HG02571 (cell line): ENCODE results near the gene TESK1.
"Not testable (repeated sequence)": the region's sequence is repeated elsewhere in the genome, so short reads cannot be mapped to it uniquely, and the experiment has no call there.

Source experiments
- ATAC-seq: cut with Tn5 transposase; IDR thresholded peaks from one replicate; pipeline ENCODE4 v1.9.1; 2021; ENCODE audit warnings: mild to moderate bottlenecking, moderate library complexity; ENCODE audit not compliant: unreplicated experiment

TESK1 gene

DNA sequence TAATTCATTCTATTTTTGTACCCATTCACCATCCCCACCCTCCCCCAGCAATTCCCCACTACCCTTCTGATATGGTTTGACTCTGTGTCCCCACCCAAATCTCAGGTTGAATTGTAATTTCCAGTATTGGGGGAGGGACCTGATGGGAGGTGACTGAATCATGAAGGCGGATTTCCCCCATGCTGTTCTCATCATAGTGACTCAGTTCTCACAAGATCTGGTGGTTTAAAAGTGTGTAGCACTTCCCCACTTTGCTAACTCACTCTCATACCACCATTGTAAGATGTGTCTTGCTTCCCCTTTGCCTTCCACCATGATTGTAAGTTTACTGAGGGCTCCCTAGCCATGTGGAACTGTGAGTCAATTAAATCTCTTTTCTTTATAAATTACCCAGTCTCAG lies 25.9 kb upstream of the TESK1 start:
- ATAC-seq = no peak

DNA sequence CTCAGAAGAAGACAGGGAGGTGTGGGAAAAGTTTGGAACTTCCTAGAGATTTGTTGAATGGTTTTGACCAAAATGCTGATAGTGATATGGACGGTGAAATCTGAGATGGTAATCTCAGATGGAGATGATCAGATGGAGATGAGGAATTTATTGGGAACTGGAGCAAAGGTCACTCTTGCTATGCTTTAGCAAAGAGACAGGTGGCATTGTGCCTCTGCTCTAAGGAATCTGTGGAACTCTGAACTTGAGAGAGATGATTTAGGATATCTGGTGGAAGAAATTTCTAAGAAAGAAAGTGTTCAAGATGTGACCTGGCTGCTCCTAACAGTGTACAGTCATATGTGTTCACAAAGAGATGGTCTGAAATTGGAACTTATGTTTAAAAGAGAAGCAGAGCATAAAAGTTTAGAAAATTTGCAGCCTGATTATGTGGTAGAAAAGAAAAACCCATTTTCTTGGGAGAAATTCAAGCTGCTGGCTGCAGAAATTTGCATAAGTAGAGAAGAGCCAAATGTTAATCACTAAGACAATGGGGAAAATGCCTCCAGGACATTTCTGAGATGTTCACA lies 25.3 kb upstream of the TESK1 start:
- not testable (repeated sequence) for ATAC-seq

DNA sequence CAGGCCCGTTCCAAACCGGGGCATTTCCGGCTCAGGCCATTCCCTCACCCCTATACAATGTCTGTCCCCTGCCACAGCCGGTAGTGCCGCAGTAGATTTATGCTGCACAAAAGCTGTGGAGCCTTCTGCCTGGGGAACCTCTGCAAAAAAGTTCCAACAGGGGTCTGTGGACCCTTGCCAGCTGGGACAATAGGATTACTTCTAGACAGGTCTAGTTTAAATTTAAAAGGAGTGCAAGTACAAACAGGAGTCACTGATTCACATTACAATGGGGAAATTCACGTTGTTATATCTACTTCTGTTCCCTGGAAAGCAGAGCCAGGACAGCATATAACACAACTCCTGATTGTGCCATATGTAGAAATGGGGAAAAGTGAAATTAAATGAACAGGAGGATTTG lies 21.5 kb upstream of the TESK1 start:
- ATAC-seq = not testable (repeated sequence)

DNA sequence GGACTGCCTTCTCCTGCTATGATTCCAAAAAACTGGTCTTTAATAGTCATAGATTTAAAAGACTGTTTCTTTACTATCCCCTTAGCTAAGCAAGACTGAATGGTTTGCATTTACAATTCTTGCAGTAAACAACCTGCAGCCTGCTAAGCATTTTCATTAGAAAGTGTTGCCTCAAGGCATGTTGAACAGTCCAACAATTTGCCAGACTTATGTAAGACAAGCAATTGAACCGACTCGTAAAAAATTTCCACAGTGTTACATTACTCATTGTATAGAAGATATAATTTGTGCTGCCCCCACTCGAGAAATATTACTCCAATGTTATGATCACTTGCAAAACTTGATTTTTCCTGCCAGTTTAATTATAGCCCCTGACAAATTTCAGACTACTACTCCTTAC lies 20.4 kb upstream of the TESK1 start:
- not testable (repeated sequence) for ATAC-seq

DNA sequence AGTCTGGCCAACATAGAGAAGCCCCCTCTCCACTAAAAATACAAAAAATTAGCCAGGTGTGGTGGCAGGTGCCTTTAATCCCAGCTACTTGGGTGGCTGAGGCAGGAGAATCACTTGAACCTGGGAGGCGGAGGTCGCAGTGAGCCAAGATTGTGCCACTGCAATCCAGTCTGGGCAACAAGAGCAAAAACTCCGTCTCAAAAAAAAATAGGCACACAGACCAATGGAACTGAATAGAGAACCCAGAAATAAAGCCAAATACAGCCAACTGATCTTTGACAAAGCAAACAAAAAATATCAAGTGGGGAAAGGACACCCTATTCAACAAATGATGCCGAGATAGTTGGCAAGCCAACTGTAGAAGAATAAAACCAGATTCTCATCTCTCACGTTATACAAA lies 16.6 kb upstream of the TESK1 start:
- not testable (repeated sequence) for ATAC-seq

DNA sequence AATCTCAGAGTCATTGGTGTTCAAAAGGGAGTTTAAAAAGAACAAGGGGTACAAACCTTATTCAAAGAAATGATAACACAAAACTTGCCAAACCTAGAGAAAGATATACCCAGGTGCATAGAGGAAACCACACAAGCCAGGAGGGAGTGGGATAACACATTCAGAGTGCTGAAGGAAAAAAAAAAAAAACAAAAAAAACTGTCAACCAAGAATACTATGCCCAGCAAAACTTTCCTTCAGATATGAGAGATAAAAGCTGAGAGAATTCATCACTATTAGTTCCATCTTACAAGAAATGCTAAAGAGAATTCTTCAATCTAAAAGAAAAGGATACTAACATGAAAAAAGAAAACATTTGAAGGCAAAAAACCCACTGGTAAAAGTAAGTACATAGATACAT lies 11.5 kb upstream of the TESK1 start:
- no peak for ATAC-seq

DNA sequence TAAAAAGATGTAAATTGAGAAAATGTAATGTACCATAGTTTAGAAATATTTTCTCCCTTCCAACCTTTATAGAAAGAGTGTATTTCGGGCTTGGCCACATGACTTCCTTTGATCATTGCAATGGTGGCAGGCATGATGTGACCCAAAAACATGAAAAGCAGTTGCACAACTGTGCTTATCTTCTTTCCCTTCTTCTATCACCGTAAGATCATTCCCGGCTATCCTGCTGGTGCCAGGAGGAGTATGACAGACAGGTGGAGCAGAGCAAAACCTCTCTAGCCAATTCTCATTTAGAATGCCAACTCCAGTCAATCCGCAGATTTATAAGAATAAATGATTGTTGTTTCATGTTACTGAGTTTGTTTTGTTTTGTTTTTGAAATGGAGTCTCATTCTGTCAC lies 10.6 kb upstream of the TESK1 start:
- ATAC-seq = no peak

DNA sequence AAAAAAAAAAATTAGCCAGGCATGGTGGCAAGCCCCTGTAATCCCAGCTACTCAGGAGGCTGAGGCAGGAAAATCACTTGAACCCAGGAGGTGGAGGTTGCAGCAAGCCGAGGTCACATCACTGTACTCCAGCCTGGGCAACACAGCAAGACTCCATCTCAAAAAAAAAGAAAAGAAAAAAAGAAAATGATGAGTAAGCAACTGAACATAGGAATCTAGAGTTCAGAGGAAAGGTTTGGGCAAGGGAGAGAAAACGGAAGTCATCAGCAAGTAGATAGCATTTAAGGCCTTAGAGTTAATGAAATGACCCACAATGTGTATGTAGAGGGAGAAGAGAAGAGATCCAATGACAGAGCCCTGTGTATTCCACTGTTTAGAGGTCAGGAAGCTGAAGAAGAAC lies 8.2 kb upstream of the TESK1 start:
- not testable (repeated sequence) for ATAC-seq

DNA sequence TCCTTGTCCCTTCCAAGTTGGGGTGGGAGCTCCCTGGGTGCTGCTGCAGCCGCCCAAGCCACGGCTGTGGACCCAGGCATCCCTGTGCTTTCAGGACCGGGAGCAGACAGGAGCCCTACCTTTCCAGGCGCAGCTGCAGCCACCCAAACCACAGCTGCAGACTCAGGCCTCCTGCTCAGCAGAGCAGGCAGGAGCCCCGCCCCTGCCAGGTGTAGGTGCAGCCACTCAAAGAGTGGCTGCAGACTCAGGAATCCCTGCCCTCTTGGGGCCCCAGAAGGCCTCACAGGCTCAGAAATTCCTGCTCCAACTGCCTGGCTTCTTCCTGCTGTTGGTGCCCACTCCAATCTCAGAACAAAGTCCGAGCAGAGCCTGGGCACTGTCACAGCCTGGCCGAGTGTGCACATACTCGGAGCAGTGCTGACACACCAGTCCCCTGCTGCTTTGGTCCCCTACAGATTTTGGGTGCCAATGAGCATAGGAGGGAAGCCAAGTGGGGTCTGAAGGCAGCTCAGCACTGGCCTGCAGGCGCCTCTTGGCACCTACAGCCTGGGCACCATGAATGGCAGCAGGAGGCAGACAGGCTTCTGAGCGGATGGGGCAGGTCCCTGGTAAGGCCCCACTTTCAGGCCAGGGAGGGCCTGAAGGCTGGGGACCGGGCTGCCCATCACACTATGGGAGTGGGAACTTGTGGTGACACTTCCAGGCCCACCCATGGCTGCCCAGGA lies 6.0 kb upstream of the TESK1 start:
- no peak for ATAC-seq

DNA sequence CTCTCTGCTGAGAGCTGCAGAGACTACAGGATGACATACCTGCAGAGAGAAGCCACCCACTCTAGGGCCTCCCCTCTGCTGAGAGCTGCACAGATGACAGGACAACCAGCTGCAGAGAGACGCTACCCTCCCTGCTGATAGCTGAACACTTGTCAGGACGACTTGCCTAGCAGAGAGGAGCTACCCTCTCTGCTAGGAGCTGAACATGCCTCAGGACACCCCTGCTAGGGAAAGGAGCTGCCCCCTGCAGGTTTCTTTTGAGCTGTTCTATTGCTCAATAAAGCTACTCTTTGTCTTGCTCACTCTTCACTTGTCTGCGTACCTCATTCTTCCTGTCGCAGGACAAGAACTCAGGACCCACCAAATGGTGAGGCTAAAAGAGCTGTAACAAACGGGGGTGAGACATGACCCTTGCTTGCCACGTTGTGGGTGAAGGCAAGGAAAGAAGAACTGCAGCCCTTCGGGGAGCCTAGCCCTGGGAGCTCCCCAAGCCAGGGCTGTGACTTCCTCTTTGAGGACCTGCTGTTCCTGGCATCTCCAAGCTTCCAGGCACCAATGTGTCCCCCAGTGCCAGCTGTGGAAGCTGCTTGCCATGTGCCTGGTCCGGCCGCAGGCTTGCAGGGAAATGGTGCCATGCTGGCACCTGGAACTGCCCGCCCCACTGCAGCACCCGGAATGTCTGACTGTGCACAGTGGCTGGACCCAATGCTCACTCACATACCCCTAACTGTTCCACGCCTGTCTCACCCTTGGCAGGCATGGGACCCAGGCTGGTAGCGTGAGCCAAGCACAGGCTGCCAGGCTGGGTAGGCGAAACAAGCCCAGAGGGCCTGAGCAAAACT lies 5.1 kb upstream of the TESK1 start:
- no peak for ATAC-seq

DNA sequence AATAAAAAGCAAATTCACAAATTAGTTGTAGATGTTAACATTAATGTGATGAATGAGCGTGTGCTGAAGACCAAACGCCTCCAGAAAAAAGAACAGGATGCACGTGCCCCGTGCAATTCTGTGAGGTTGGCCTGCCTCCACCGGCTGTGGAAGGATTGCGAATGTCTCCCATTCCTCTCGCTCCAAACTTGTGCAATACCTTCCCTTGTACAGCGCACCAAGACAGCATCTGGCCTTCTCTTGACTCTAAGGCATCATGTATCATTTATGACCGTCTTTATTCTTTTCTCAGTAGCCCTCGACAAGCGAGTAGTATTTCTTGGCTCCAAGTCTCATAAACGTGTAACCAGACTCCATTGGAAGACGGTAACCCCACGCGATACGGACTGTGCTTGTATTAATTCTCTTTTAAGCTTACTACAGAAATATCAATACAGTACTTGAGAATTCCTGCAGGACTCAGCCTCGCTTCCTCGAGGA lies 1.5 kb upstream of the TESK1 start:
- ATAC-seq = no peak

DNA sequence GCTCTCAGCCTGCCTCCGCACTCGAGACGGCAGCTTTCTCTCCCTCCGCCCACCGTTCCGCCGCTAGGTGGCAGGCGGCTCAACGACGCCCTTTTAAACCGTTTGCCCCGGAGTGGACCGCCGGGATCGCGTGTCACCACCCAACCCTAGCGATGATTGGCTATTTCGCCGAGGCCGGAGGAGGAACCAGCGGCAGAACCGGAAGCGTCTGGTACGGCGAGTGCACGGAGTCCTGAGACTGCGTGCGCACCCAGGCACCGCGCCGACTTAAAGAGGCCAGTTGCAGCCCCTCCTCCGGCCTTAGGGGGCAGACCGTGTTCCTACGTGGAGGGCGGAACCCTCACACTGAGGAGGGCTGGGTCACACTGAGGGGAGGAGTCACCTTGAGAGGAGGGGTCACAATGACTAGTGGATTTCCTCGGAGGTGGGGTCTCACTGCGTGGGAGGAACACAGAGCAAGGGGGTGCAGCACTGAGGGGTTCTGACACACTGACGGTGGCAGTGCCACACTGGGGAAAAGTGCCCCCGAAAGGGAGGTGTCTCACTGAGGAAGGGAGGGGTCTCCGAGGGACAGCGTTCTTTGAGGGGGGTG lies 980 bp upstream of the TESK1 start:
- ATAC-seq = peak; percentile 84

DNA sequence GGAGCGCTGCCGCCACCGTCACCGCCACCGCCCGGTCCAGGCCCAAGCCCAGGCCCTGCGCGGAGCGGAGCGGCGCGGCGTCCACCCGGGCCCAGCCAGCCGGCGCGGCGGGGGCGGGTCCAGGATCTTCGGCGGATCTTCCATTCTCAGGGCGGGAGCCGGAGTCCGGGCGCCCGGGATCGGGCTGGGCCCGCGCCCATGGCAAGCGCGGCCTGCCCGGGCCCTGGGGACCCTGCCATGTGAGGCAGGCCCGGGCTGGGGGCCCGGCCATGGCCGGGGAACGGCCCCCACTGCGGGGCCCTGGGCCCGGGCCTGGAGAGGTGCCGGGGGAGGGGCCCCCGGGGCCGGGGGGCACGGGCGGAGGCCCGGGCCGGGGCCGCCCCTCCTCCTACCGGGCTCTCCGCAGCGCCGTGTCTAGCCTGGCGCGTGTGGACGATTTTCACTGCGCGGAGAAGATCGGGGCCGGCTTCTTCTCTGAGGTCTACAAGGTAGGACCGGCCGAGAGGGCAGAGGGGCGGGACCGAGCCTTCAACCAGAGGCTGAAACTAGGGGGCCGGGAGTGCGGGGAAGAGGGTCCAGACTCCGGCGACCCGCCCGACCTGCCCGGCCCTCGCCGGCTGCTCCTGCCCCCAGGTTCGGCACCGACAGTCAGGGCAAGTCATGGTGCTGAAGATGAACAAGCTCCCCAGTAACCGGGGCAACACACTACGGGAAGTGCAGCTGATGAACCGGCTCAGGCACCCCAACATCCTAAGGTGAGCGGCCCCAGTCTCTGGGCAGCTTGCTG lies 482 bp downstream of the TESK1 start:
- peak; percentile 3 for ATAC-seq

DNA sequence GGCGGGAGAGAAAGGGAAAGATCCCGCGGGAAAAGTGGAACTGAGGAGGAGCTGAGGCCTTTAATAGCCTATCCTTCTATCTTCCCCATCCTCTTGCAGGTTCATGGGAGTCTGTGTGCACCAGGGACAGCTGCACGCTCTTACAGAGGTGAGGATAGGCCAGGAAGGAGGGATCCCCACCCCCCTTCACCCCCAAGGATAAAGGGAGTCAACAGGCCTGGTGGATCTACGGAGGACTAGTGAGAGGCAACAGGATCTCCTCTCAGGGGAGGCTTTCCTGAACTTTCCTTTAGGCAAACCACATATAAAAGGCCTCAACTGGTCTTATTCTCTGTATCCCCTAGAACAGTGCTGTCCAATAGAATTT lies 1.1 kb downstream of the TESK1 start:
- ATAC-seq = no peak

DNA sequence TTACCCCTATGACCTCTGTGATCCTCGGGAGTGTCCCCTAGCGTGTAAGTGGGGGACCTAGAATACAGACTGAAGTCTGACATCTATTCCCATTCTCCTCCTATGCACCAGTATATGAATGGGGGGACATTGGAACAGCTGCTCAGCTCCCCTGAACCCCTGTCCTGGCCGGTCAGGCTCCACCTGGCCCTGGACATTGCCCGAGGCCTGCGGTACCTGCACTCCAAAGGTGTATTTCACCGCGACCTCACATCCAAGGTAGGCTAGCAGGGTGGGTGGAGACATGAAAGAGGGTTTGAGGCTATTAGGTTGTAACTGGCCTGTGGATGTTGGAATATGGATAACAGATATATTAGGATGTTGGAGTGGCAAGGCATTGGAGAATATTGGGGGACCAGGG lies 1.7 kb downstream of the TESK1 start:
- no peak for ATAC-seq

DNA sequence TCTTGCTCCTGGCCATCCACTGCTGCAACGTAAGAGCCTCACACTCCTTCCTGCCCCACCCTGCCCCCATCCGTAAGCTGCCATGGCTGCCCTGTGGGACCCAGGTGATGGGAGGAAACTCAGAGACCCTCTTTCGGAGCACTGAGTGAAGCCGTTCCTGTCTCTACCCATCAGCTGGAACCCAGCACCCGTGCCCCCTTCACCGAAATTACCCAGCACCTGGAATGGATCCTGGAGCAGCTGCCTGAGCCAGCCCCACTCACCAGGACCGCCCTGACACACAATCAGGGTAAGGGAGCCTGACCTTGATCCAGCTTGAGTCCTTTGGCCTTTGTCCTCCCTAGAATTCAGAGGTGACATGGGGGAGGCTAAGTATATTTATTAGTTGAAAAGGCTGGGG lies 3.2 kb downstream of the TESK1 start:
- ATAC-seq = no peak

DNA sequence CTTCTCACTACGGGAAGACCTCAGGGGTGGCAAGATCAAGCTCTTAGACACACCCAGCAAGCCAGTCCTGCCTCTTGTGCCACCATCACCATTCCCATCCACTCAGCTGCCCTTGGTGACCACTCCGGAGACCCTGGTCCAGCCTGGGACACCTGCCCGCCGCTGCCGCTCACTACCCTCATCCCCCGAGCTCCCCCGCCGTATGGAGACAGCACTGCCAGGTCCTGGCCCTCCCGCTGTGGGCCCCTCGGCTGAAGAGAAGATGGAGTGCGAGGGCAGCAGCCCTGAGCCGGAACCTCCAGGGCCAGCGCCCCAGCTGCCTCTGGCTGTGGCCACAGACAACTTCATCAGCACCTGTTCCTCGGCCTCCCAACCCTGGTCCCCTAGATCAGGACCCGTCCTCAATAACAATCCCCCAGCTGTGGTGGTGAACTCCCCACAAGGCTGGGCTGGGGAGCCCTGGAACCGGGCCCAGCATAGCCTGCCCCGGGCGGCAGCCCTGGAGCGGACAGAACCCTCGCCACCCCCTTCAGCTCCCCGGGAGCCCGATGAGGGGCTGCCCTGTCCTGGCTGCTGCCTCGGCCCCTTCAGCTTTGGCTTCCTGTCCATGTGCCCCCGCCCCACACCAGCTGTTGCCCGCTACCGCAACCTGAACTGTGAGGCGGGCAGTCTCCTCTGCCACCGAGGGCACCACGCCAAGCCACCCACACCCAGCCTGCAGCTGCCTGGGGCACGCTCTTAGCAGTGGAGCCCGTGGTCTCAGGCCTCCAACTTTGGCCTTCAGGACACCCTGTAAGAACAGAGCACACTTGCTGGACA lies 4.1 kb downstream of the TESK1 start:
- no peak for ATAC-seq

DNA sequence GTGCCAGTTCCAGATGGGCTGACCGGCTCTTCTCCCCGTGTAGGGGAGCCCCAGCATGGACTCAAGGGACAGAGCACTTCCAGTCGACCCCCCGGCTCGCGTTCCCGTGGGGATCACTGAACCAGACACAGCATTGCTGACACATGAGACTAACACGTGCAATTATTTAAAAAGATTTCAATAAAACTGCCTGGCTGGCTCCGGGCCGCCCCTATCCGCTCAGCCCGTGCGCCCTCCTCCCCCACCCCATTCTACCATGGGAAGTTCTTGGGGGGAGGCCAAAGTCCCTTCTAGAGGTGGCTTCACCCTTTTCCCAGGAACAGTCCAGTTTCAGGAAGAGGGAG lies 4.7 kb downstream of the TESK1 start:
- no peak for ATAC-seq

DNA sequence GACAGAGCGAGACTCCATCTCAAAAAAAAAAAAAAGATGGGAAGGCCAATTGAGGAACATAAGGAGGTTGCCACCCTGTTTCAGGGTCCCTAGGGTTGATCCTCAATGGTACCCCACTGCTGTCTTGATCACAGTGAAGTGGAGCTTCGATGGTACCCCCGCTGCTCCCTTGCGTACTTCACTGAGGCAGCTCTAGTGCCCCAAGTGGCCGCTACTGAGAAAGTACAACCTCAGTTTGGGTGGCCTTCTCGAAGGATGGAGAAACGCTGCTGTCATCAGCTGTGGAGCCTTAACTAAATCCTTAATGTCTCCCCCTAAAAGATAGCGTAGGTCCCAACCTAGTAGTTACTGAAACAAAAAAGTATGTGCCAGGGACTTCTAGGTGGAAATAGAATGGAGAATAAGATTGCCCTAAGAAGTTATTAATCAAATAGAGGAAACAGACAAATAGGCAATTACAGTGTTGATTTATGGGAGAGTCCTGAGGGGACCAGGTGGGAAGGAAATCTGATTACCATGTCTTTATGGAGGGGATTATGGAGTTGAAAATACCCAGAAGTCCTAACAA lies 6.3 kb downstream of the TESK1 start:
- ATAC-seq = no peak

DNA sequence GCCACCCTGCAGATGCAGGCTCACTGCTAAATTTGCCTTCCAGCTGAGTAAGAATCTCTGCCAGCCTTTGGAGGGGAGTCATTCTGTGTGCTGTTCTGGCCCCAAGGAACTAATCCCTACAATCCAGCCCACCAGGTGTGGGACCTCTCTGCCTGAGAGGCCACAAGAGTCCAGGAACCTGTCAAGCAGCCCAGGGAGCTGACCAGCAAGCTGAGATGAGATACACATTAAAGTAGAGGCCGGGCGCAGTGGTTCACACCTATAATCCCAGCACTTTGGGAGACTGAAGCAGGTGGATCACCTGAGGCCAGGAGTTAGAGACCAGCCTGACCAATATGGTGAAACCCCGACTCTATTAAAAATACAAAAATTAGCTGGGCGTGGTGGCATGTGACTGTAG lies 7.0 kb downstream of the TESK1 start:
- ATAC-seq = not testable (repeated sequence)
